NCI-H2107 (cell line): ENCODE data around the gene TRANK1.

Source experiments
- DNase-seq: peaks from one replicate; lab custom pipeline; 2025; lab: John Stamatoyannopoulos, UW

Gene TRANK1

GRCh38 chr3:36843065-36844051, 101.5 kb downstream of the TRANK1 start:
- no peak for DNase-seq

GRCh38 chr3:36842275-36842674, 102.6 kb downstream of the TRANK1 start:
- DNase-seq, result no peak

DNA sequence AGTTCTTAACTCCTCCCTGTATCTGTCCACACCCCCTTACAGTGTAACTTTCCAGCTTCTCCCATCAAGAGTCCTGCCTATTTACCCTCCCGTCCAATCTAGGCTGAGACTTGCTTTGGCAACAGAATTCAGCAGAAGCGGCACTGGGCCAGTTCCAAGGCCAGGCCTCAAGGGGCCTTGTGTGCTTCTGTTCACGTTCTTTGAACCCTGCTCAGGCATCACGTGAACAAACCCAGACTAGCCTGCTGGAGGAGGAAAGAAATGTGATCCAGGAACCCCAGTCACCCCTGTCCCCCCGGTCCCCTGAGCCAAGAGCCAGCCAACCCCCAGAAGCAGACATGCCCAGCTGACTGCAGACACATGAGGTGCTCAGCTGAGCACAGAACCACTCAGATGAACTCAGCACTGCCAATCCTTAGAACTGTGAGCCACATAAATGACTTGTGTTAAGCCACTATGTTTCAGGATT, 104.4 kb downstream of the TRANK1 start:
- DNase-seq, result no peak

DNA sequence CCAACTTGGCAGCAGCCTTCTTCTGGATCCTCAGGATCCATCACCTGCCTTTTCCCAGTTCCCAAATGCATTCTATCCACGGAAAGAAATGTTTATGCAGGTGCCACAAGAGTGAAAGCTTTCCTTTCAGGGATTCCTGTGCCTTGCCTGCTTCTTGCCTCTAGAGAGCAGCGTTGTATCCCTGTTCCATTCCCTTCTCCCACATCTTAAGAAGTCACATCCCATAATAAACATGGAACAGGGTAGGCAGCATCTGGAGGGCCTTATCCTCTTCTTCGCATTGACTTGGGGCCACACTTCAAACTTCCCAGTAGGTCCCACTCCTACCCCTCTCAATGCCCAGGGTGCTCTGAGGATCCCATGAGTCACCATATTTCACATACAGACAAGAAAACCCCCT, 107.8 kb downstream of the TRANK1 start:
- DNase-seq, result no peak

DNA sequence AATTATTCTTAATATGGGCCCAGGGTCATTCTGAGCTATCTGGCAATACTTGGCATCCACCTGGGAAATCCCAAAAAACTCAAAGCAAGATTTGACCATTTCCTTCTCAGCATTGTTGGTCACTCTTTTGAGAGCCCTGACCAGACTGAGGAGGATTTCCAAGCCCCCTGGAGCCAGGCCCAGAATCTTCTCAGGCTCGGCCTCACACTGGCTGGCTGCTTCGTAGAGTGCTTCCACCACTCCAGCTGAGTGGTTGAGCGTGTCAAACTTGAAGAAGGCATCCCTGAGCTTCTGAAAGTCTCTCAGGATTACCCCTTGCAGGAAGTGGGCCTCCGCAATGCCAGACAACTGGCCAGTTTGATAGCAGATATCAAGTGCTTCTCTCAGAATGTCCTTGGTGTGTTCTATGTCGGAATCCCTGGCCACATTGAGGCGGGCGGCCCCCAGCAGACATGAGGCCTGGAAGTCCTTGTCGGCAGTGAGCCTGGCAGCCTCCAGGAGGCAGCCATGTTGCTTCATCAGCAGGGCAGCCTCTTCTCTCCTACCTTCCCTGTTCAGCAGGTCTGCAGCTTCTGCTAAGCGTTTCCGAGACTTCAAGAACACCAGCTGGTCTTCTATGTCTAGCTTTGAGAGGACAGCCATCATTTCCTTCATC, 111.6 kb downstream of the TRANK1 start:
- no peak for DNase-seq

GRCh38 chr3:36832406-36832805, 112.4 kb downstream of the TRANK1 start:
- DNase-seq, result no peak

GRCh38 chr3:36827133-36827532, 117.7 kb downstream of the TRANK1 start:
- DNase-seq, result no peak

DNA sequence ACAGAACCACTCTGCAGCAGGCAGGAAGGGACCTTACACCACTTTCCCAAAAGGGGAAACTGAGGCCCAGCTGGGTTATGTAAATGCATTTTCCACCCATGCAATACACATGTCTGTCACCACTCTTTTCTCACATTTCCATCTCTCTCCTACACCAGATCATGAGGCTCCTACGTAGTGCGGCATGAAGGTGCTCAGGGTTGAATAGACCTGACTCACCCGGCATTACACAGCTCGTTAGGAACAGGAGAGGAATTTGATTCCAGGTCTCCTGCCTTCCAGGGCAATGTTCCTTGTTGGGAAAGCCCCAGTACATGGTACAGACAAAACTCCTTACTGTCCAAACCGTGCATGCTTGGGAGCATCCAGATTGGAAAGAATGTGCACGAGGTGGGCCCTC, 118.6 kb downstream of the TRANK1 start:
- DNase-seq, result no peak

GRCh38 chr3:36824443-36824842, 120.4 kb downstream of the TRANK1 start:
- no peak for DNase-seq

- no peak for DNase-seq
These were observed 121.0 kb downstream of the TRANK1 start for GRCh38 chr3:36823806-36824205.

- DNase-seq, result no peak
These were observed 124.8 kb downstream of the TRANK1 start for GRCh38 chr3:36820083-36820482.

DNA sequence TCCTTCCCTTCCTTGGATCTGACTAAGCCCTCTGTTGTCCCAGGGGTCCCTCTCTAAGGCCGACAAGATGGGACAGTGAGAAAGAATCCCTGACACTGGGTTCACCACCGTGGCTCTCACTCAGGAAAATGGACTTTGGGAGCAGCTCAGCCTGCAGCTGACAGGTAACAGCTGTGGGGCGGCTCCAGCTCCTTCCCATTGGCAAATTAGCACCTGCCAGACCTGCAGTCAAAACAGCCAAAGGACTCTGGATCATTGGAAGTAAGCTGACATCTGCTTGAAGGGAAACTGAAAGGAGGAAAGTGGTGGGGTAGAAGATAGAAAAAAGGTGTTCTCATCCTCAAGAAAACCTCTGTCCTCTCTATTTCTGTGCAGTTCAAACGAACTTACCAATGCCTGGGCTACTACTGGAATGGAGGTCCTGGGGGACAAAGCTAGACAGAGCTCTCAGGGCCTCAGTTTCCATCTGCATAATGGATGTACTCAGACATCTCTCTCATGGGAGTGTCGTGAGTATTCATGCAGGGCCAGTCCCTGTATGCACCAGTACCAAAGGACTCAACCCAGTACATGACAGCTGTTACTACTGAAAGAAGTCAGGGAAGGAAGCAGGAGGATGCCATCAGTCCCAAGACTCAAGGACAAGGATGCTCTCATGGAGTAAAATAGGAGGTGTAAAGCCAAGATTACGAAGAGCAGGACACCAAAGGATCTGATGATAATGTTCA, 126.9 kb downstream of the TRANK1 start:
- DNase-seq, result no peak

DNA sequence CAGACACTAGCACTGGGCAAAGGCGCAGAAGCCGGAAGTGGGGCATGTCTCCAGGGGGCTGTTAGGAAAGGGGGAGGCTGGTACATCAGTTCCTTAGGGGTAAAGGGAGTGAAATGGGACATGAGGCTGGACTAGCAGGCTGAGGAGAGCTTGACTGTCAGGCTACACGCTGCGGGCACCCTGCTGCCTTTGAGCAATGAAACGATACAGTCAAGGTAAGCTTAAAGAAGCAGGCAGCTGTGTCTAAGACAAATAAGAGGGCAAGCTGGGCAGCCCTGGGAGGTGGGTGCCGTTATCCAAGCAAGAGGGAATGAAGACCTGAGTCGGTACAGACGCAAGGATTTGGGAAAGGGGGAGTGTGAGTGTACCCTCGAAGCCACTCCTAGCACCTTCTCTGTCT, 129.5 kb downstream of the TRANK1 start:
- no peak for DNase-seq

DNA sequence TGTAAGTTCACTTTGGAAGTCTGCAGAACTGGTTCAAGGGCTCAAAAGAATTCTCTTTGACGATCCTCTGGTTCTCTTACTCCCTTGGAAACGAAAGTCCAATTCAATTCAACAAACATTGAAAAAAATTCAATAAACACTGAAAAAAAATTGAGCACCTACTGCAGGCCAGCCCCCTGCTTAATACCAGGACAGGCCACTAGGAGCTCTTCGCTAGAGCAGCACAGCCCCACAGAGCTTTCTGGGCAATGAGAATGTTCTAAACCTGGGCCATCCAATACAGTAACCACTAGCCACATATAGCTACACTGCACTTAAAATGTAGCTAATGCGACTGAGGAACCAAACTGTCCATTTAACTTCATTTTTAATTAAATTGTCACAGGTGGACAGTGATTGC, 130.1 kb downstream of the TRANK1 start:
- DNase-seq, result no peak

DNA sequence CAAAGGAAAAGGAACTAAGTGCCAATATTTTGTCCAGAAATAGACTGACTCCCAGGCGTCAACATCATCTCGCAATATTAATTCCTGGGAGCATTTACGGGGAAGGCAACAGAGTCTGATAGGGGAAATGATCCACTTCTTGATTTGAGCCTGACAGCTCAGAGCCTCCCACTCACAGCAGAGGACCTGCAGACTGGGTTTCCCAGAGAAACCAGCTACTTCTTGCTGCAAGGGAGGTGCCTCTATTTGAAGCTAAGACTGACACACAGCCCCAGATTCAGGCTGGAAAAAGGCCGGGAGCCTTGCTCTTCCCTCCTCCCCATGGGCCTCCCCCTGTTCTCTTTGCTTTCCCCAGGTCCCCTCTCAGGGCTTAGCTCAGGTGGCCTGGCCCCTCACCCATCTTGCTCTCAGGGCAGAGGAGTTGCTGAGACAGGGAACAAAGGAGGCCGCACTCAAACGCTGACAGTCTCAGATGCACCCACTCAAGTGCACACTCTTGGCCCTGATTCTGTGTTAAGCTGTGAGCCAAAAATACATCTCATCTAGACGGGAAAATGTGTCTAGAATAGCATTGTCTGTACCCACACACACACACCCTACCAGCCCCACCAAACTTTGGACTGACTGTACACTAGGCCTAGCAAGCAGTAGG, 130.7 kb downstream of the TRANK1 start:
- no peak for DNase-seq

- DNase-seq, result no peak
These were observed 131.5 kb downstream of the TRANK1 start for GRCh38 chr3:36813305-36813704.

DNA sequence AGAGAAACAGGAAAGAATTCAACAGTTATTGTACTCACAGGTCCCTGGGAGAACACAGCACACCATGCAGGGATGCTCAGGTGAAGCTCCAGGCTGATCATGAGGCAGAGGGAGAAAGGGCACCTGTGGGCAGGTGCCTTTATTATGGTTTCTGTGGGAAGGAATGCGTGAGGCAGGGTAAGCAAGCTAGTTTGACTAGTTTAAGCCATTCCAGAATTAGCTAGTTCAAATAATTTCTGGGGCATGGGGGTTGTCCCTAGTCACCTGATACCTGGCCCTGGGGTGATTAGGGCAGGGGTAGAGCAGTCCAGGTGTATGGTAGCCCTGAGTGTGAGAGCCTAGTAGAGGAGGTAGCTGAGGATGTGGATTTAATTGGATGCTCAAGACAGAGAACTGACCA, 132.6 kb downstream of the TRANK1 start:
- DNase-seq, result no peak

- DNase-seq, result no peak
These were observed 133.1 kb downstream of the TRANK1 start for GRCh38 chr3:36811768-36812167.

GRCh38 chr3:36804295-36805055, 140.4 kb downstream of the TRANK1 start:
- DNase-seq, result no peak

GRCh38 chr3:36803091-36803791, 141.6 kb downstream of the TRANK1 start:
- DNase-seq, result no peak
